CD4-positive, alpha-beta T cell treated with Interleukin-10 for 1 hour (primary cell): Measurements from ENCODE around the gene CCDC88C.
"Not testable (repeated sequence)": the region's sequence is repeated elsewhere in the genome, so short reads cannot be mapped to it uniquely, and the experiment has no call there.

Experiments
- DNase-seq: peaks from one replicate; pipeline ENCODE4 v3.0.0-alpha.2; 2020

Gene CCDC88C

GRCh38 chr14:91283666-91284065, 134.0 kb downstream of the CCDC88C start:
- no peak for DNase-seq

GRCh38 chr14:91282954-91283645, 134.5 kb downstream of the CCDC88C start:
- DNase-seq, result no peak

GRCh38 chr14:91281346-91281745, 136.3 kb downstream of the CCDC88C start:
- no peak for DNase-seq

GRCh38 chr14:91280129-91280528, 137.5 kb downstream of the CCDC88C start:
- no peak for DNase-seq

- no peak for DNase-seq
Measured at GRCh38 chr14:91279354-91279753, 138.3 kb downstream of the CCDC88C start.

- no peak for DNase-seq
Measured at GRCh38 chr14:91278383-91278715, 139.3 kb downstream of the CCDC88C start.

GRCh38 chr14:91277546-91278382, 139.9 kb downstream of the CCDC88C start:
- DNase-seq, result no peak

GRCh38 chr14:91274796-91275195, 142.8 kb downstream of the CCDC88C start:
- no peak for DNase-seq

- no peak for DNase-seq
Measured at GRCh38 chr14:91273885-91274273, 143.7 kb downstream of the CCDC88C start.

GRCh38 chr14:91273273-91273884, 144.2 kb downstream of the CCDC88C start:
- DNase-seq, result no peak

- no peak for DNase-seq
Measured at GRCh38 chr14:91272341-91273272, 145.0 kb downstream of the CCDC88C start.

GRCh38 chr14:91271639-91272038, 146.0 kb downstream of the CCDC88C start:
- DNase-seq, result no peak

GRCh38 chr14:91270619-91271018, 147.0 kb downstream of the CCDC88C start:
- DNase-seq, result no peak

GRCh38 chr14:91270188-91270587, 147.4 kb downstream of the CCDC88C start:
- no peak for DNase-seq

- DNase-seq, result no peak
Measured at GRCh38 chr14:91269076-91269991, 148.3 kb downstream of the CCDC88C start.

- no peak for DNase-seq
Measured at GRCh38 chr14:91267965-91268437, 149.6 kb downstream of the CCDC88C start.

- DNase-seq, result not testable (repeated sequence)
Measured at GRCh38 chr14:91266276-91266675, 151.3 kb downstream of the CCDC88C start.

GRCh38 chr14:91265404-91265803, 152.2 kb downstream of the CCDC88C start:
- no peak for DNase-seq

GRCh38 chr14:91264151-91265150, 153.2 kb downstream of the CCDC88C start:
- peak; percentile 32 for DNase-seq

- no peak for DNase-seq
Measured at GRCh38 chr14:91263329-91263728, 154.3 kb downstream of the CCDC88C start.
